Central memory CD8-positive, alpha-beta T cell (primary cell): ENCODE measurements around the gene KDM7A.

Experiments used
- ATAC-seq: fragments of 150-1000 bp; cut with Tn5 transposase; replicated peaks from 2 replicates; pipeline ENCODE4 v1.10.0; 2022; ENCODE audit warnings: mild to moderate bottlenecking, moderate FRiP score, moderate number of reproducible peaks; ENCODE audit not compliant: poor library complexity, severe bottlenecking; ENCODE audit errors: extremely low read depth
- DNase-seq, 2 donors: peaks; one replicate each; pipeline ENCODE4 v3.0.0; 2021; ENCODE audit warnings: low spot score in 2 of 2
- H3K27ac Mint-ChIP-seq: one replicate; pipeline ENCODE4 v1.8.0; 2022; ENCODE audit warnings: low read depth, mild to moderate bottlenecking, moderate library complexity, mixed read lengths
- H3K27me3 Mint-ChIP-seq: one replicate; pipeline ENCODE4 v1.8.0; 2022; ENCODE audit warnings: mixed read lengths
- H3K36me3 Mint-ChIP-seq: one replicate; pipeline ENCODE4 v1.8.0; 2022; ENCODE audit warnings: mild to moderate bottlenecking, moderate library complexity, mixed read lengths; ENCODE audit not compliant: insufficient read depth
- H3K4me1 Mint-ChIP-seq: one replicate; pipeline ENCODE4 v1.8.0; 2022; ENCODE audit warnings: mixed read lengths
- H3K4me3 Mint-ChIP-seq: one replicate; pipeline ENCODE4 v1.8.0; 2022; ENCODE audit warnings: mild to moderate bottlenecking, moderate library complexity, mixed read lengths
- H3K9me3 Mint-ChIP-seq: one replicate; pipeline ENCODE4 v1.8.0; 2022; ENCODE audit warnings: mixed read lengths

Gene KDM7A

GRCh38 chr7:140196361-140197217 is 19.8 kb upstream of the KDM7A start:
- H3K4me3 Mint-ChIP-seq, result no peak overlapping the region

GRCh38 chr7:140195859-140196258 is 19.1 kb upstream of the KDM7A start:
- ATAC-seq (no peak), DNase-seq (no peak)
- Mint-ChIP-seq H3K9me3 (no peaks in the 10 kb centered on the region), H3K36me3 (no peaks in the 10 kb centered on the region), H3K27ac (no peak overlapping the region), H3K4me3 (no peak overlapping the region), H3K27me3 (no peaks in the 10 kb centered on the region), H3K4me1 (no peaks in the 10 kb centered on the region)

More at GRCh38 chr7:140196361-140197217, 19.8 kb upstream of the KDM7A start:
- no peaks in the 10 kb centered on the region for H3K4me1 Mint-ChIP-seq
- no peak for ATAC-seq
- no peaks in the 10 kb centered on the region for H3K36me3 Mint-ChIP-seq
- DNase-seq, result no peak
- no peak overlapping the region for H3K27ac Mint-ChIP-seq
- no peaks in the 10 kb centered on the region for H3K9me3 Mint-ChIP-seq
- H3K27me3 Mint-ChIP-seq, result no peaks in the 10 kb centered on the region

- no peak overlapping the region for H3K4me3 Mint-ChIP-seq
- H3K36me3 Mint-ChIP-seq, result no peaks in the 10 kb centered on the region
- H3K4me1 Mint-ChIP-seq, result no peaks in the 10 kb centered on the region
- no peaks in the 10 kb centered on the region for H3K27me3 Mint-ChIP-seq
- DNase-seq, result no peak
- no peak for ATAC-seq
- no peaks in the 10 kb centered on the region for H3K9me3 Mint-ChIP-seq
- no peak overlapping the region for H3K27ac Mint-ChIP-seq
These were observed 15.8 kb upstream of the KDM7A start for GRCh38 chr7:140192620-140193019.

GRCh38 chr7:140192176-140192575 is 15.4 kb upstream of the KDM7A start:
- Mint-ChIP-seq H3K9me3 (no peaks in the 10 kb centered on the region), H3K27ac (no peak overlapping the region), H3K36me3 (no peaks in the 10 kb centered on the region), H3K4me3 (no peak overlapping the region), H3K27me3 (no peaks in the 10 kb centered on the region), H3K4me1 (no peaks in the 10 kb centered on the region)
- no peak for ATAC-seq
- no peak for DNase-seq

- no peak for ATAC-seq
- H3K4me1 Mint-ChIP-seq, result no peaks in the 10 kb centered on the region
- H3K27ac Mint-ChIP-seq, result no peak overlapping the region
- no peaks in the 10 kb centered on the region for H3K9me3 Mint-ChIP-seq
- H3K27me3 Mint-ChIP-seq, result no peaks in the 10 kb centered on the region
- no peak overlapping the region for H3K4me3 Mint-ChIP-seq
- no peaks in the 10 kb centered on the region for H3K36me3 Mint-ChIP-seq
- no peak for DNase-seq
These were observed 13.8 kb upstream of the KDM7A start for GRCh38 chr7:140190588-140190987.

- H3K27me3 Mint-ChIP-seq, result no peaks in the 10 kb centered on the region
- H3K27ac Mint-ChIP-seq, result no peak overlapping the region
- H3K36me3 Mint-ChIP-seq, result no peaks in the 10 kb centered on the region
- no peaks in the 10 kb centered on the region for H3K9me3 Mint-ChIP-seq
- ATAC-seq (no peak), DNase-seq (no peak)
- no peaks in the 10 kb centered on the region for H3K4me1 Mint-ChIP-seq
- H3K4me3 Mint-ChIP-seq, result no peak overlapping the region
These were observed 13.1 kb upstream of the KDM7A start for GRCh38 chr7:140189917-140190316.

GRCh38 chr7:140182917-140183316 is 6.1 kb upstream of the KDM7A start:
- Mint-ChIP-seq H3K36me3 (peaks cover 2% of the 10 kb centered on the region), H3K4me3 (no peak overlapping the region), H3K4me1 (peaks cover 6% of the 10 kb centered on the region), H3K27ac (no peak overlapping the region), H3K27me3 (peaks cover 31% of the 10 kb centered on the region), H3K9me3 (no peaks in the 10 kb centered on the region)
- ATAC-seq (no peak), DNase-seq (no peak)

- peaks cover 18% of the 10 kb centered on the region for H3K36me3 Mint-ChIP-seq
- H3K4me3 Mint-ChIP-seq, result no peak overlapping the region
- ATAC-seq (no peak), DNase-seq (no peak)
- H3K4me1 Mint-ChIP-seq, result peaks cover 26% of the 10 kb centered on the region
- no peaks in the 10 kb centered on the region for H3K9me3 Mint-ChIP-seq
- H3K27me3 Mint-ChIP-seq, result peaks cover 30% of the 10 kb centered on the region
- no peak overlapping the region for H3K27ac Mint-ChIP-seq
These were observed 2.6 kb upstream of the KDM7A start for GRCh38 chr7:140179339-140179738.

- no peak for ATAC-seq
- Mint-ChIP-seq H3K27me3 (no peaks in the 10 kb centered on the region), H3K4me3 (peak overlapping the region; percentile 95), H3K9me3 (no peaks in the 10 kb centered on the region), H3K27ac (peak overlapping the region; percentile 91), H3K4me1 (peaks cover 39% of the 10 kb centered on the region), H3K36me3 (peaks cover 18% of the 10 kb centered on the region)
- DNase-seq, result no peak
These were observed 571 bp downstream of the KDM7A start for GRCh38 chr7:140176122-140176701.

GRCh38 chr7:140175221-140176121 is 1.3 kb downstream of the KDM7A start:
- DNase-seq, result peak; percentile 72 to 92
- Mint-ChIP-seq H3K9me3 (no peaks in the 10 kb centered on the region), H3K4me1 (peaks cover 46% of the 10 kb centered on the region), H3K4me3 (peak overlapping the region; percentile 95), H3K27me3 (no peaks in the 10 kb centered on the region), H3K27ac (peak overlapping the region; percentile 91), H3K36me3 (peaks cover 21% of the 10 kb centered on the region)
- peak; percentile 69 for ATAC-seq

- Mint-ChIP-seq H3K4me1 (peaks cover 51% of the 10 kb centered on the region), H3K36me3 (peaks cover 21% of the 10 kb centered on the region), H3K4me3 (peak overlapping the region; percentile 95), H3K9me3 (no peaks in the 10 kb centered on the region), H3K27me3 (no peaks in the 10 kb centered on the region), H3K27ac (no peak overlapping the region)
- ATAC-seq, result no peak
- DNase-seq, result no peak
These were observed 2.6 kb downstream of the KDM7A start for GRCh38 chr7:140174217-140174616.

- no peaks in the 10 kb centered on the region for H3K9me3 Mint-ChIP-seq
- H3K4me3 Mint-ChIP-seq, result peak overlapping the region; percentile 11
- peaks cover 9% of the 10 kb centered on the region for H3K36me3 Mint-ChIP-seq
- no peaks in the 10 kb centered on the region for H3K27me3 Mint-ChIP-seq
- ATAC-seq (no peak), DNase-seq (no peak)
- H3K27ac Mint-ChIP-seq, result no peak overlapping the region
- peaks cover 58% of the 10 kb centered on the region for H3K4me1 Mint-ChIP-seq
These were observed 6.4 kb downstream of the KDM7A start for GRCh38 chr7:140170375-140170774.
